Measurements from ENCODE around the gene PRADC1. TPM values are rescaled to one million over a fixed set of nuclear protein-coding genes. Genes with fewer than 3 reads are reported as not detected.

The PRADC1 gene
- total RNA-seq, 1 experiment from 2014 or later = 8.6 TPM

- ChIA-PET CTCF (interaction anchor here (0.7 to 2.6 kb wide), 18 partner anchors 8 to 325 kb away, joined by 3 to 31 read pairs (median 4); partner anchors contain the start of genes CCT7, NOTO, PRADC1 and SFXN5), POLR2A (interaction anchor here (1.1 to 2.1 kb wide), 2 partner anchors 21 to 35 kb away, joined by 5 to 8 read pairs; partner anchors contain the start of genes CCT7 and PRADC1), RAD21 (ENCODE audit: low non-redundant PET in 1 of 2, low total read pairs in 2 of 2, uncharacterized antibody in 2 of 2, unreplicated experiment in 2 of 2) (interaction anchor here in 1 of 2 experiments (2.2 kb wide), 1 partner anchor 35 kb away, joined by 8 read pairs; no protein-coding TSS in a partner anchor)
- no TSS peak for BruUV-seq (replicated peaks)
- Histone ChIP-seq H3K9ac (ENCODE audit: low read length) (no peak overlapping the region), H3K27me3 (ENCODE audit: insufficient read depth, low read length) (no peaks in the 10 kb centered on the region), H3K4me1 (ENCODE audit: control insufficient read depth in 1 of 2, insufficient read depth in 2 of 2, low read length in 2 of 2) (peaks cover 3 to 34% of the 10 kb centered on the region in 2 experiments; a peak in 3 of 4 replicates), H3K4me3 (replicated peaks in 1 of 2; ENCODE audit: low read depth in 1 of 2, low read length in 2 of 2) (no peak overlapping the region), H4K20me1 (ENCODE audit: insufficient read depth) (no peaks in the 10 kb centered on the region), H3K79me2 (ENCODE audit: insufficient read depth, low read length) (peaks cover 32% of the 10 kb centered on the region), H2AFZ (ENCODE audit: low read depth, low read length, poor library complexity, severe bottlenecking) (no peak overlapping the region), H3K4me2 (ENCODE audit: low read length) (peak overlapping the region; percentile 83), H3K27ac (ENCODE audit: low read depth, low read length) (no peak overlapping the region), H3K36me3 (ENCODE audit: control insufficient read depth in 1 of 2, insufficient read depth in 2 of 2, low read length in 2 of 2) (no peaks in the 10 kb centered on the region), H3K9me3 (ENCODE audit: control insufficient read depth in 1 of 2, insufficient read depth in 1 of 2, low read depth in 1 of 2, low read length in 2 of 2) (no peaks in the 10 kb centered on the region), H3K9me2 (ENCODE audit: insufficient read depth) (no peaks in the 10 kb centered on the region)
- DNase-seq (ENCODE audit: low read depth, low spot score) = no peak
- intact Hi-C loops (cut with micrococcal nuclease) = loop anchor here (1.0 kb wide), 2 partner anchors 35 to 127 kb away; no protein-coding TSS in a partner anchor
- no peak for TF ChIP-seq FOSL1 (IDR thresholded peaks at IDR 0.05; ENCODE audit: low read depth)
- TF ChIP-seq ELF1 (IDR thresholded peaks at IDR 0.05; ENCODE audit: borderline replicate concordance, low read depth) = no peak
- TF ChIP-seq CTCF (IDR thresholded peaks at IDR 0.05 in 2 of 3, conservative IDR thresholded peaks at IDR 0.05 in 1 of 3; ENCODE audit: borderline replicate concordance in 1 of 3, insufficient read depth in 1 of 3, low read depth in 2 of 3, low read length in 2 of 3) = peak; percentile 78 to 99 (median 95)
- TF ChIP-seq SP1 (IDR thresholded peaks at IDR 0.05; ENCODE audit: low read depth) = no peak
- TF ChIP-seq EZH2 (IDR thresholded peaks at IDR 0.05) = no peak
- no peak for TF ChIP-seq TCF7L2 (IDR thresholded peaks at IDR 0.05; ENCODE audit: borderline replicate concordance, extremely low read depth, insufficient read depth, insufficient read length)
- no peak for TF ChIP-seq JUND (IDR thresholded peaks at IDR 0.05)
- peak; percentile 78 for TF ChIP-seq RAD21 (IDR thresholded peaks at IDR 0.05; ENCODE audit: low read depth)
- no peak for TF ChIP-seq CBX3 (IDR thresholded peaks at IDR 0.05; ENCODE audit: low read depth)
- no peak for TF ChIP-seq POLR2AphosphoS5 (IDR thresholded peaks at IDR 0.05; ENCODE audit: low read depth, low read length)
- TF ChIP-seq EGR1 (IDR thresholded peaks at IDR 0.05; ENCODE audit: low read depth) = no peak
- peak; percentile 81 for ATAC-seq
Observed at GRCh38 chr2:73212448-73213176, 20.4 kb downstream of the PRADC1 start.

Measured in HCT116 (cell line).